Activated T-cell treated with anti-CD3 and anti-CD28 coated beads, Interleukin-2, amount 50 U/mL, for 24 hours (primary cell): ENCODE data around the gene KLK2.

Source experiments
- DNase-seq: peaks from one replicate; pipeline ENCODE4 v3.0.0-alpha.2; 2020
- H3K27ac Mint-ChIP-seq: 2 replicates; pipeline ENCODE4 v1.8.0; 2020; ENCODE audit warnings: mild to moderate bottlenecking, mixed read lengths
- H3K27me3 Mint-ChIP-seq: 2 replicates; pipeline ENCODE4 v1.8.0; 2020; ENCODE audit warnings: mixed read lengths
- H3K36me3 Mint-ChIP-seq: 2 replicates; pipeline ENCODE4 v1.8.0; 2020; ENCODE audit warnings: low read depth, mixed read lengths
- H3K4me1 Mint-ChIP-seq: 2 replicates; pipeline ENCODE4 v1.8.0; 2020; ENCODE audit warnings: low read depth, mixed read lengths
- H3K4me3 Mint-ChIP-seq: 2 replicates; pipeline ENCODE4 v1.8.0; 2020; ENCODE audit warnings: mild to moderate bottlenecking, moderate library complexity, mixed read lengths
- H3K9me3 Mint-ChIP-seq: 2 replicates; pipeline ENCODE4 v1.8.0; 2020; ENCODE audit warnings: mixed read lengths

The KLK2 gene

DNA sequence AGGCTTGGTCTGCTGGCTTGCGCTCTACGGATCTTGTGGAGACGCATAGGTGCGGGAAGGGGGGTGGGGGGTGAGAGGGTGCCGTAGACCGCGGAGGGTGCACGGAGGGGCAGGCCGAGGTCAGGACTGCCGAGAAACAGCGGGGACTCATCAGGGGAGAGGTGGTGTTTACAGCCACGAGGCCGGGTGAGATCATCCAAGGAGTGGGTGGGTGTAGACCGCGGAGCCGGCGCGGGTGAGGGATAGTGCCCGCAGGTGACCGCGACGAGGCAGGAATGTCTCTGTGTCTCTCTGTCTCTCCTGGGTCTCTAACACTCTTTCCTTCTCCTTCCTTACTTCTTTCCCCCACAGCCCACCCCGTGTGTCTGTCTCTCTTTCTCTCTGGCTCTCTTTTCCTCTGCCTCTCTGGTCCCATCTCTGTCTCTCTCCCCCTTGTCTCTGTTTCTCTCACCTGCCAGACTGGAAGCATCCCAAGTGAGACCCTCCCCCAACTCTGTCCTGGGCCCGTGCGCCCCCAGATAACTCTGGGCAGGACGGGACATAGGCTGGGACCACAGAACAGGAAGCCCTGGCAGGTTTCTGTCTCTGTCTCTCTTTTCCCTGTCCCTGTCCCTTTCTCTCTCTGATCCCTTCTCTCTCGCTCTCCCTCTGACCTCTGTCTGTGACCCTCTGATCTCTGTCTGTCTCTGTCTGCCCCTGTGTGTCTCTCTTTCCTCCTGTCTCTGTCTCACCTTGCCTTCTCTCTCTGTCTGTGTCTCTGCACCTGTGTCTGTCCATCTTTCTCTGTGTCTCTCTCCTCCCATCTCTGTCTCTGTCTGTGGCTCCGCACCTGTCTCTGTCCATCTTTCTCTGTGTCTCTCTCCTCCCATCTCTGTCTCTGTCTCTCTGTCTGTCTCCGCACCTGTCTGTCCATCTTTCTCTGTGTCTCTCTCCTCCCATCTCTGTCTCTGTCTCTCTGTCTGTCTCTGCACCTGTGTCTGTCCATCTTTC, 39.8 kb downstream of the KLK2 start:
- Mint-ChIP-seq H3K4me1 (peaks cover 12% of the 10 kb centered on the region), H3K4me3 (no peak overlapping the region)

GRCh38 chr19:50916069-50916468, 42.8 kb downstream of the KLK2 start:
- Mint-ChIP-seq H3K4me3 (no peak overlapping the region), H3K27me3 (peaks cover 35% of the 10 kb centered on the region), H3K4me1 (no peaks in the 10 kb centered on the region), H3K27ac (no peak overlapping the region), H3K9me3 (no peaks in the 10 kb centered on the region), H3K36me3 (no peaks in the 10 kb centered on the region)
- DNase-seq: no peak

More for the DNA sequence above, 39.8 kb downstream of the KLK2 start:
- H3K36me3 Mint-ChIP-seq: no peaks in the 10 kb centered on the region
- H3K9me3 Mint-ChIP-seq: no peaks in the 10 kb centered on the region
- H3K27me3 Mint-ChIP-seq: peaks cover 12% of the 10 kb centered on the region
- H3K27ac Mint-ChIP-seq: no peak overlapping the region
- DNase-seq: peak; percentile 48

DNA sequence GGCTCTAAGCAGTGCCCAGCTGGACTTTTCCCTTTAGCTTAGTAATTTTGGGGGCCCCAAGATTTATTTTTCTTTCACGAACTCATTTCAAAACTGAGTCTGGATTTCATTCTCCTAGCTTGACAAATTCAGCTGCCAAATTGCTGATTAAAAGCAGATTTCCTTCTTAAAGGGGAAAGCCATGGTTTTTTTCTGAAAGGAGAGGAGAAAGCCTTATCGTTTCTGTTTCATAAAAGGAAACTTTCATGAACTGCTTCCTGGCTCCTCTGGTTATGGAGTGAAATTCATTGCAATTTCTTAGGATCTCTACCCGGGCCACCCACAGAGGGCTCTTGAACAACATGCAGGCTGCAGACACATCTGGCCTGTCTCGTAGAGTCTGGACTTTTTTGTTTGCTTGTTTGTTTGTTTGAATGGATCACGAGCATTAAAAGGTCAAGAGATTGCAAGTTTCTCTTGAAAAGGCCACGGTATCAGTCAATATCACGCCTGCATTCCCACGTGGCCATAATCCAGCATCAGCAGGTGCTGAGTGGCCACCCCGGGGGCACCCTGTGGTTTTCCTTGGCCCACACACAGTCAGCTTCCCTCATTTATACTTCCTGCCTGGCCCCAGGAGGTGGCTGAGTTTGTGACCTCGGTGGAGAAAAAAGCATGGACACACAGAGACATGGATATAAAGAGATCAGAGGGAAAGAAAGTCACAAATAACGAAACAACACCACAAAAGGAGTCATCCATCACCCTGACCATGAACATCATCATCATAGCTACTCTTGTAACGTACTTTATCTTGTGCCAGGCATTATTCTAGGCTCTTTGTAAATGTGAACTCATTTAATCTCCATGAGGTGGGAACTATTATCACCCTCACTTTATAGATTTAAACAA, 48.4 kb downstream of the KLK2 start:
- Mint-ChIP-seq H3K4me3 (no peak overlapping the region), H3K36me3 (no peaks in the 10 kb centered on the region), H3K4me1 (peaks cover 8% of the 10 kb centered on the region), H3K27ac (no peak overlapping the region), H3K9me3 (no peaks in the 10 kb centered on the region), H3K27me3 (peaks cover 65% of the 10 kb centered on the region)
- no peak for DNase-seq

DNA sequence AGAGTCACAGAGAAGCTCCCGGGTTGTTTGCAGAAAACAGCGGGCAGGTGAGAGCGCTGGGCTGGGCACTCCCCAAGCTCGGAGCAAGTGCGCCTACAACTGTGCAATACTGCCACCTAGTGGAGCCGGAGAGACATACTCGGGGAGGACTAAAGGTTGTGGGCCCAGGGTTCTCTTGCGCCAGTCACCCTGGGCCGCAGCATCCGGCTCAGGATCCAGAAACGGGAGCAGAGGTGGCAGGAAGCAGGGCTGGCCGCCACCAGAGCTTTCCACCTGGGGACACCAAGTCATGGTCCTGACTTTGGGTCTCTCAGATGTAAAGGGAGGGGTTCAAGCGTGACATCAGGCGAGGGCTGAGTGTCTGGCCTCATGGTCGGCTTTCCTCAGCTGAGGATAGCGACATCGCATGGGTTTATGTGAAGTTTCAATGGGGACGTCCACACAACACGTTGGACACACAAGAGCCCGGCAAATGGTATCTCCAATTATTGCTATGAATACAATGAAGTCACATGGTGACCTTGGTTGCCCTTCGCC, 49.1 kb downstream of the KLK2 start:
- no peaks in the 10 kb centered on the region for H3K9me3 Mint-ChIP-seq
- peaks cover 59% of the 10 kb centered on the region for H3K27me3 Mint-ChIP-seq
- no peak overlapping the region for H3K4me3 Mint-ChIP-seq
- H3K36me3 Mint-ChIP-seq: no peaks in the 10 kb centered on the region
- H3K4me1 Mint-ChIP-seq: peaks cover 8% of the 10 kb centered on the region
- peak; percentile 80 for DNase-seq
- H3K27ac Mint-ChIP-seq: no peak overlapping the region

GRCh38 chr19:50924586-50924985, 51.3 kb downstream of the KLK2 start:
- H3K4me3 Mint-ChIP-seq: no peak overlapping the region
- no peaks in the 10 kb centered on the region for H3K9me3 Mint-ChIP-seq
- H3K4me1 Mint-ChIP-seq: peaks cover 8% of the 10 kb centered on the region
- DNase-seq: no peak
- H3K27ac Mint-ChIP-seq: no peak overlapping the region
- no peaks in the 10 kb centered on the region for H3K36me3 Mint-ChIP-seq
- H3K27me3 Mint-ChIP-seq: peaks cover 63% of the 10 kb centered on the region

GRCh38 chr19:50925734-50926133, 52.5 kb downstream of the KLK2 start:
- H3K9me3 Mint-ChIP-seq: no peaks in the 10 kb centered on the region
- DNase-seq: no peak
- peaks cover 60% of the 10 kb centered on the region for H3K27me3 Mint-ChIP-seq

DNA sequence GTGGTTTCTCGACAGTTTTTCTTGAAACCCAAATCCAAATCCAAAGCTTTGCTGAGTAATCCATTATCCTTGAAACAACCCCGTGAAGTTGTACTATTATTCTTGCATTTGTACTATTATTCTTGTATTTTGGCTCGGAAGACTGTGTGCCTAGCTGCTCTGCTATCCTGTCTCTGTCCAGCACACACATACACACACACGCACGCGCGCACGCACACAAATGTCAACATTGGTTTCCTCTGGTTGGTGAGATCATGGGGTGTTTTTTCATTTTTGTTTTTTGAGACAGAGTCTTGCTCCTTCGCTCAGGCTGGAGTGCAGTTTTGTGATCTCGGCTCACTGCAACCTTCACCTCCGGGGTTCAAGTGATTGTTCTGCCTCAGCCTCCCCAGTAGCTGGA, 52.9 kb downstream of the KLK2 start:
- Mint-ChIP-seq H3K4me3 (no peak overlapping the region), H3K4me1 (peaks cover 8% of the 10 kb centered on the region), H3K27ac (no peak overlapping the region), H3K9me3 (no peaks in the 10 kb centered on the region), H3K27me3 (peaks cover 62% of the 10 kb centered on the region), H3K36me3 (no peaks in the 10 kb centered on the region)
- DNase-seq: no peak

More at GRCh38 chr19:50925734-50926133, 52.5 kb downstream of the KLK2 start:
- Mint-ChIP-seq H3K27ac (no peak overlapping the region), H3K4me3 (no peak overlapping the region), H3K36me3 (no peaks in the 10 kb centered on the region), H3K4me1 (peaks cover 8% of the 10 kb centered on the region)

- Mint-ChIP-seq H3K9me3 (no peaks in the 10 kb centered on the region), H3K27ac (no peak overlapping the region), H3K4me3 (no peak overlapping the region), H3K27me3 (peaks cover 63% of the 10 kb centered on the region), H3K4me1 (no peaks in the 10 kb centered on the region), H3K36me3 (no peaks in the 10 kb centered on the region)
- DNase-seq: no peak
These were observed 55.6 kb downstream of the KLK2 start for GRCh38 chr19:50928831-50929230.
